Measurements from ENCODE around the gene PNLIPRP1.

The PNLIPRP1 gene

DNA sequence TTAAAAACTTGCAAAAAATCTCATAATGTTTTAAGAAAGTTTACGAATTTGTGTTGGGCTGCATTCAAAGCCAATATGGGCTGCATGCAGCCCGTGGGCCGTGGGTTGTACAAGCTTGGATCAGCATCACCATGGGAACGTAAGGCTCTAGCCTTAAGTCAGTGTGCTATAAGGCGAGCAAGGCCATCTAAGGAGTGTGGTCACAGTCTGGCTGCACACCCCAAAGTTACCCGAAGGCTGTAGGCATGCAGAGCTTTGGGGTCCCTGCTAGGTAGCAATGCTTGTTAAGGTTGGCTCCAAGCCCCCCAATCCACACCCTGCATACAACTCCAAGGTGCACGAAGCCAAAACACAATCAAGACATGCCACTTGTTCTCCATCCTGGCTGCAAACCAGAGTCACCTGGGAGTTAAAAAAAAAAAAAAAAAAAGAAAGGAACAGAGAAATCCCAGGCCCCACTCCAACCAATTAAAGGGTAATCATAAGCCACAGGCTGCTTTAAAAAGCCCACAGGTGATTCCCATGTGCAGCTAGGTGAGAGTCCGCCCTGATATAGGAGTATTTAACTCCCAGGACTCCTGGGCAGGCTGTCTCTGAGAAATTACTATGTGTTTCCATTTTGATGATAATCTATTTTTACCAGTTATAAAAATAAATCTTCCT is 21.5 kb downstream of the PNLIPRP1 start:
- Histone ChIP-seq H3K4me3 (ENCODE audit: insufficient read depth, low read depth, low read length) (no peak overlapping the region), H3K9me3 (ENCODE audit: control insufficient read depth, low read length) (no peaks in the 10 kb centered on the region), H3K27me3 (ENCODE audit: control insufficient read depth, insufficient read depth, low read length, poor library complexity, severe bottlenecking) (peaks cover 11% of the 10 kb centered on the region), H3K36me3 (ENCODE audit: control insufficient read depth, insufficient read depth, low read length) (no peaks in the 10 kb centered on the region), H3K4me1 (ENCODE audit: control insufficient read depth, insufficient read depth, low read length) (no peaks in the 10 kb centered on the region), H3K27ac (ENCODE audit: insufficient read depth, low read depth, low read length, poor library complexity, severe bottlenecking) (no peak overlapping the region)
- 87 to 94% methylated on average over 6 to 8 of the region's 8 CpGs for WGBS, 2 experiments

GRCh38 chr10:116613471-116613870 is 22.7 kb downstream of the PNLIPRP1 start:
- Histone ChIP-seq H3K27ac (ENCODE audit: insufficient read depth, low read depth, low read length, poor library complexity, severe bottlenecking) (no peak overlapping the region), H3K4me3 (ENCODE audit: insufficient read depth, low read depth, low read length) (no peak overlapping the region), H3K9me3 (ENCODE audit: control insufficient read depth, low read length) (no peaks in the 10 kb centered on the region), H3K27me3 (ENCODE audit: control insufficient read depth, insufficient read depth, low read length, poor library complexity, severe bottlenecking) (peaks cover 10% of the 10 kb centered on the region), H3K4me1 (ENCODE audit: control insufficient read depth, insufficient read depth, low read length) (no peaks in the 10 kb centered on the region), H3K36me3 (ENCODE audit: control insufficient read depth, insufficient read depth, low read length) (no peaks in the 10 kb centered on the region)
- 95 to 97% methylated on average over 2 of the region's 2 CpGs for WGBS, 2 experiments

GRCh38 chr10:116614796-116615195 is 24.0 kb downstream of the PNLIPRP1 start:
- no peaks in the 10 kb centered on the region for H3K9me3 ChIP-seq (ENCODE audit: control insufficient read depth, low read length)
- H3K27ac ChIP-seq (ENCODE audit: insufficient read depth, low read depth, low read length, poor library complexity, severe bottlenecking): no peak overlapping the region
- H3K4me3 ChIP-seq (ENCODE audit: insufficient read depth, low read depth, low read length): no peak overlapping the region
- no peaks in the 10 kb centered on the region for H3K36me3 ChIP-seq (ENCODE audit: control insufficient read depth, insufficient read depth, low read length)
- H3K27me3 ChIP-seq (ENCODE audit: control insufficient read depth, insufficient read depth, low read length, poor library complexity, severe bottlenecking): no peaks in the 10 kb centered on the region
- H3K4me1 ChIP-seq (ENCODE audit: control insufficient read depth, insufficient read depth, low read length): no peaks in the 10 kb centered on the region
- 20 to 31% methylated on average over 2 of the region's 2 CpGs for WGBS, 2 experiments

DNA sequence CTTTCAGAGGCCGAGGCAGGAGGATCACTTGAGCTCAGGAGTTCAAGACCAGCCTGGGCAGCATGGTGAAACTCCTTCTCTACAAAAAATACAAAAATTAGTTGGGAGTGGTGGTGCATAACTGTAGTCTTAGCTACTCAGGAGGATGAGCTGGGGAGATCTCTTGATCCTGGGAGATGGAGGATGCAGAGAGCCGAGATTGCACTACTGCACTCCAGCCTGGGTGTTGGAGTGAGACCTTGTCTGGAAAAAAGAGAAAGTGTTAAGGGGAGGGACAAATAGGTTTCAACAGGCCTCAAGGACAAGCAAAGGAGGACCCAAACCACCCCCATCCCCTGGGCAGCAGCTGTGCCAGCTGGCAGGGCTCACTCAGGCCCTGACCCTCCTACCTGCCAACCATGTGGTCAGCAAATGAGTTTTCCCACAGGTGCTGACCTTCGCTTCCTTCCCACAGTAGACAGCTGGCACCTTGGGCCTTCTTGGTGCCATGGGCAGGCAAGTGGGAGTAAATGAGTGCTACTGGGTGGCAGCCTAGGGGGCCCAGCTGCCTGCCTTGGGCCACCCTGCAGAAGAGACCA is 24.5 kb downstream of the PNLIPRP1 start:
- H3K4me1 ChIP-seq (ENCODE audit: control insufficient read depth, insufficient read depth, low read length): no peaks in the 10 kb centered on the region
- H3K27ac ChIP-seq (ENCODE audit: insufficient read depth, low read depth, low read length, poor library complexity, severe bottlenecking): no peak overlapping the region
- no peaks in the 10 kb centered on the region for H3K9me3 ChIP-seq (ENCODE audit: control insufficient read depth, low read length)
- H3K4me3 ChIP-seq (ENCODE audit: insufficient read depth, low read depth, low read length): no peak overlapping the region
- H3K27me3 ChIP-seq (ENCODE audit: control insufficient read depth, insufficient read depth, low read length, poor library complexity, severe bottlenecking): no peaks in the 10 kb centered on the region
- WGBS, 2 experiments: 88 to 90% methylated on average over 3 of the region's 3 CpGs
- no peaks in the 10 kb centered on the region for H3K36me3 ChIP-seq (ENCODE audit: control insufficient read depth, insufficient read depth, low read length)

DNA sequence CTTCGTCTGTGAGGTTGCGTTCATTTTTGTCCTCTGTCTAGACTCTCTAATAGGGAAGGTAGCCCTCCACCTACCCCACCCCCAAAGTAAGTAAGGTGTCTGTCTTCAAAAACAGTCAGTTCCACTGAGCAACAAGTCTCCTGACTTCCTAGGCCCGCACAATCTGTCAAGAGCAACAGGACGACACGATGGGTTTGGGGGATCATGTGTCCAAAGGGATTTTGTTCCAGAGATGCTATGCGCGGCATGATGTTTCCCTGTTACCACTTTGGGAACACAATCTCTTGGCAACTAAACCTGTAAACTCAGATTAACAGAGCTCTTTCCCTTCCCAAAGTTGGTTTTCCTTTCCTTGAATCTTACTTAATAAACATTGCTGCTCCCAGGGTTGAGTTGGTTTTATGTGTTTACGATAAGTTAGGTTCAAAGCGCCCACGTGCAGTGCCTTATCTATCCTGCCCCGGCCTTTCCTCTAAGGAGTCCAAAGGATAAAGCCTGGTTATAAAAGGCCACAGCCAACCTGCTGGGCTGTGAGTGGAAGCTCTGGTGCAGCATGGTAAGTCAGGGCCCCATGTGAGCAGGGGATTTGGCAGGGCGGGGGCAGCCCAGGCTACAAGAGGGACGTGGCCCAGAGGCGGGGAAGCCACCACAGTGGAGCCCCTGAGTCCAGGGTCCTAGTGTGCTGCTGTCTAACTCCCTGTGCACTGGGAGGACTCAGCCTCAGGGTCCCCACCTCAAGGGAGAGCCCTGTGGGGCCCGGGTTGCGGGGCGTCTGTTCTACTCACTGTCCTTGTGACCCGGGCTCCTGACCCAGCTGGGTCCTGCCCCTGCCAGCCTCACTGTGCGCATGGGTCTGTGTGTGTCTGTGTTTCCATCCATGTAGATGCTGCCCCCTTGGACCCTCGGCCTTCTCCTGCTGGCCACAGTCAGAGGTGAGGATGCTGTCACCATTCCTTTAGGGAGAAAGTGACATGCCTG is 30.0 kb downstream of the PNLIPRP1 start, which contains the start of gene PNLIPRP2:
TSS of gene PNLIPRP2 (plus strand) at position 531 of the 978 bp plus-strand sequence.
- H3K27ac ChIP-seq (ENCODE audit: insufficient read depth, low read depth, low read length, poor library complexity, severe bottlenecking): no peak within 1 kb of the TSS
- no peaks in the 10 kb centered on the region for H3K36me3 ChIP-seq (ENCODE audit: control insufficient read depth, insufficient read depth, low read length)
- 82 to 88% methylated on average over 20 of the region's 20 CpGs for WGBS, 2 experiments
- H3K9me3 ChIP-seq (ENCODE audit: control insufficient read depth, low read length): no peaks in the 10 kb centered on the region
- H3K4me3 ChIP-seq (ENCODE audit: insufficient read depth, low read depth, low read length): no peak within 1 kb of the TSS
- no peaks in the 10 kb centered on the region for H3K4me1 ChIP-seq (ENCODE audit: control insufficient read depth, insufficient read depth, low read length)
- no peaks in the 10 kb centered on the region for H3K27me3 ChIP-seq (ENCODE audit: control insufficient read depth, insufficient read depth, low read length, poor library complexity, severe bottlenecking)

DNA sequence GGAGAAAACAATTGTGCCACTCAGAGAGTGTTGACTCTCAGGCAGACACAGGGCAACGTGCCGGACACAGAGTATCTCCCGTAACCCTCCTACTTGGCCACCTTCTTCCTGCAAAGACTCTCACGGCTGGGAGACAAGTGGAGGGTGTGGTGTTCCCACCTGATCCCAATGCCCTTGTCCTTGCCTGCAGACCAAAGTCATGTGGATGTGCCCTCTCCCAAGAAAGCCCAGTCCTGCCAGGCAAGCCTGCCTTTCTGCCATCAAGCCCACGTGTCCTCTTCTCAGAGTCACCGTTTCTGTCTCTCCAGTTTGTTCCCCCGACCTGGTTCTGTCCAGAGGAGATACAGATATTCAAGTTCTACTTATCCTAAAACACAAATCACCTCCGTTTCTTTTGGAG is 30.7 kb downstream of the PNLIPRP1 start:
- no peak overlapping the region for H3K27ac ChIP-seq (ENCODE audit: insufficient read depth, low read depth, low read length, poor library complexity, severe bottlenecking)
- H3K9me3 ChIP-seq (ENCODE audit: control insufficient read depth, low read length): no peaks in the 10 kb centered on the region
- WGBS, 2 experiments: 93 to 94% methylated on average over 8 of the region's 8 CpGs
- no peaks in the 10 kb centered on the region for H3K27me3 ChIP-seq (ENCODE audit: control insufficient read depth, insufficient read depth, low read length, poor library complexity, severe bottlenecking)
- no peak overlapping the region for H3K4me3 ChIP-seq (ENCODE audit: insufficient read depth, low read depth, low read length)
- no peaks in the 10 kb centered on the region for H3K36me3 ChIP-seq (ENCODE audit: control insufficient read depth, insufficient read depth, low read length)
- H3K4me1 ChIP-seq (ENCODE audit: control insufficient read depth, insufficient read depth, low read length): no peaks in the 10 kb centered on the region

- no peaks in the 10 kb centered on the region for H3K9me3 ChIP-seq (ENCODE audit: control insufficient read depth, low read length)
- H3K27me3 ChIP-seq (ENCODE audit: control insufficient read depth, insufficient read depth, low read length, poor library complexity, severe bottlenecking): no peaks in the 10 kb centered on the region
- no peak overlapping the region for H3K4me3 ChIP-seq (ENCODE audit: insufficient read depth, low read depth, low read length)
- no peaks in the 10 kb centered on the region for H3K4me1 ChIP-seq (ENCODE audit: control insufficient read depth, insufficient read depth, low read length)
- WGBS, 2 experiments: 90 to 93% methylated on average over 11 of the region's 11 CpGs
- no peaks in the 10 kb centered on the region for H3K36me3 ChIP-seq (ENCODE audit: control insufficient read depth, insufficient read depth, low read length)
- no peak overlapping the region for H3K27ac ChIP-seq (ENCODE audit: insufficient read depth, low read depth, low read length, poor library complexity, severe bottlenecking)
These were observed 31.3 kb downstream of the PNLIPRP1 start for GRCh38 chr10:116621934-116622655.

- Histone ChIP-seq H3K4me3 (ENCODE audit: insufficient read depth, low read depth, low read length) (no peak overlapping the region), H3K36me3 (ENCODE audit: control insufficient read depth, insufficient read depth, low read length) (no peaks in the 10 kb centered on the region), H3K9me3 (ENCODE audit: control insufficient read depth, low read length) (no peaks in the 10 kb centered on the region), H3K27me3 (ENCODE audit: control insufficient read depth, insufficient read depth, low read length, poor library complexity, severe bottlenecking) (no peaks in the 10 kb centered on the region), H3K4me1 (ENCODE audit: control insufficient read depth, insufficient read depth, low read length) (peaks cover 5% of the 10 kb centered on the region), H3K27ac (ENCODE audit: insufficient read depth, low read depth, low read length, poor library complexity, severe bottlenecking) (no peak overlapping the region)
- 94 to 95% methylated on average over 7 of the region's 7 CpGs for WGBS, 2 experiments
These were observed 35.1 kb downstream of the PNLIPRP1 start for GRCh38 chr10:116625845-116626244.

DNA sequence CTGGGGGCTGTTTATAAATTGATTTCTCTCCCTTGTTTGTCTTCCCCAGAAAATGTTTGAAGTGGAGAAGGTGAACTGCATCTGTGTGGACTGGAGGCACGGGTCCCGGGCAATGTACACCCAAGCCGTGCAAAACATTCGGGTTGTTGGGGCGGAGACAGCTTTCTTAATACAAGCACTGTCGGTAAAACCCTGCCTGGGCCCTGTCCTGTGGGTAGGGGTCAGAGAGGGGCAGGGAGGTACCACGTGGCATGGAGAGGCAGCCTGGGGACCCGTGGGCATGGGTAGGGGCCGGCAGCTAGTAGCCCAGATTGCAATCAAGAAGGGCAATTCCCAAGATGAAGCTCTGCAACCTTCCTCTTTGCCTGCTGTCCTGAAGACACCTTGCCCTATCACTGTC is 36.1 kb downstream of the PNLIPRP1 start:
- Histone ChIP-seq H3K36me3 (ENCODE audit: control insufficient read depth, insufficient read depth, low read length) (no peaks in the 10 kb centered on the region), H3K27ac (ENCODE audit: insufficient read depth, low read depth, low read length, poor library complexity, severe bottlenecking) (no peak overlapping the region), H3K4me3 (ENCODE audit: insufficient read depth, low read depth, low read length) (no peak overlapping the region), H3K4me1 (ENCODE audit: control insufficient read depth, insufficient read depth, low read length) (peaks cover 5% of the 10 kb centered on the region), H3K9me3 (ENCODE audit: control insufficient read depth, low read length) (no peaks in the 10 kb centered on the region), H3K27me3 (ENCODE audit: control insufficient read depth, insufficient read depth, low read length, poor library complexity, severe bottlenecking) (no peaks in the 10 kb centered on the region)
- 88 to 93% methylated on average over 9 of the region's 9 CpGs for whole genome bisulfite sequencing, 2 experiments

All from ectodermal cell (in vitro differentiated cells).